Measurements from ENCODE around the gene RSPRY1. TPM values are rescaled to one million over a fixed set of nuclear protein-coding genes. Genes with fewer than 3 reads are reported as not detected.

The RSPRY1 gene
- total RNA-seq, 6 experiments from 2014 or later = 38.8 to 51.9 (median 47.7) TPM

DNA sequence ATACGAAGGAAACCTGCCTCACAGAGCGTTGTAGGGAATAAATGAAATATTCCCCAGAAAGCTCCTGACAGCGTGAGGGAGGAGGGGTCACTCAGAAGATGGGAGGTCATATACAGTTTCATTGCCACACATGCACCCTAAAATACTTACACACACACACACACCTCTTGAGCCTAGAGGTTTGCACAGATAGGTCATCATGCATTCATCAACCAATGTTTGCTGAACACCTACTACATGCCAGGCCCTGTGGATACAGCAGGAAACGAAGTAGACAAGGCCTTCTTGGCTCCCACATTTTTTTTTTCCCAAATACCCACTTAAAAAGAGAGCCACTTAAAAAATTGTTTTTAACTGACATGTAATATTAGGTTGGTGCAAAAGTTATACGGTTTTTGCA is 99.2 kb downstream of the RSPRY1 start:
- Mint-ChIP-seq H3K27me3 (ENCODE audit: insufficient read depth) (peaks cover 27% of the 10 kb centered on the region), H3K27ac (no peak overlapping the region), H3K9me3 (no peaks in the 10 kb centered on the region), H3K4me1 (ENCODE audit: low read depth) (peaks cover 5% of the 10 kb centered on the region), H3K36me3 (ENCODE audit: low read depth) (no peaks in the 10 kb centered on the region), H3K4me3 (no peak overlapping the region; the same call in 1 of the 2 replicates)
- TF ChIP-seq CTCF (IDR thresholded peaks at IDR 0.05) = no peak
- DNase-seq = no peak

DNA sequence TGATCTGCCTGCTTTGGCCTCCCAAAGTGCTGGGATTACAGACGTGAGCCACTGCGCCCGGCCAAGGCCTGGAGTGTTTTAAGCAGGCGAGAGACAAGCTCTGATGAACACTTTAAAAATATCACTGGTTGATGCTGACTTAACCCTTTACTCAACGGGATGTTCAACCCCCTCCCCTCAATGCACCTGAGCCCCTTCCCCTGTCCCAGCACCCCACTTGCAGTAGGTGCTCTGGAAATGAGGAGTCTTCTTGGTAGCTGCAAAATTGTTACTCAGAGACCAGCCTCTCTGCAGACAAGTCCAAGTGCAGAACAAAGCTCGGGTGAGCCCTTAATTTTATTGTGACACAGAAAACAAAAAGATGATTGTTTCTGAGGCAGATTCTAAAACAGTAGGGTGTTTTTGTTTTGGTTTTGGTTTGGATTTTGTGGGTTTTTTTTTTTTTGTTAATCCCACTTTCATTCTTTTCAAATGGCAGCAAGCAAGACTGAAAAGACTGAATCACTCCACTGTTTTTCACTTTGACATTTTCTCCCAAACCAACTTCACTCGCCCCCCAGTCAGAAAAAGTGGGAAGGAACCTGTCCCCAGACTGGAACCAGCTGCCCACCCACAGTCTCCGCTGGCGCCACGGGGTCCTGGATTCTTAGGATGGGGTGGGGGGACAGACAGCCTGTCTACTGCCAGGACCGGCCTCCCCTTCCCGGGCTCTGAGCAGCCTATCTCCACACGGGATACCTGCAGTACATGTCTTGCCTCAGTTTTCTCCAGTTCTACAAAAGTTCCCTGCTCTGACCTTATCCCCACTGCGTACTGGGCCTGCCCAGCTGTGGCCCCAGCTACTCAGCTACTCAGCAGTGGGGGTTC is 103.5 kb downstream of the RSPRY1 start:
- Mint-ChIP-seq H3K27me3 (ENCODE audit: insufficient read depth) (no peaks in the 10 kb centered on the region; the same call in none of the 2 replicates), H3K4me1 (ENCODE audit: low read depth) (no peaks in the 10 kb centered on the region), H3K27ac (no peak overlapping the region), H3K36me3 (ENCODE audit: low read depth) (no peaks in the 10 kb centered on the region), H3K9me3 (no peaks in the 10 kb centered on the region), H3K4me3 (no peak overlapping the region)
- TF ChIP-seq CTCF (IDR thresholded peaks at IDR 0.05) = no peak
- no peak for DNase-seq

Other genes with a start within 250 kb of the RSPRY1 start
- gene CETP, start 224.4 kb upstream of the RSPRY1 start, total RNA-seq (2021; fragmentation: NEBNext Ultra II Directional; extraction: Animal tissue kit (Norgen Biotek cat#: 25700)) = not detected
- gene NLRC5, start 196.8 kb upstream of the RSPRY1 start, total RNA-seq (2021; fragmentation: NEBNext Ultra II Directional; extraction: Animal tissue kit (Norgen Biotek cat#: 25700)) = 10 to 100 TPM; 18.2 to 26.2 (median 21.7) TPM
- 10 to 100 TPM; 13.0 to 29.6 (median 23.3) TPM for gene CPNE2, start 93.7 kb upstream of the RSPRY1 start, total RNA-seq (2021; fragmentation: NEBNext Ultra II Directional; extraction: Animal tissue kit (Norgen Biotek cat#: 25700))
- 10 to 100 TPM; 55.9 to 85.0 (median 76.5) TPM for gene PSME3IP1, start 290 bp upstream of the RSPRY1 start, total RNA-seq (2021; fragmentation: NEBNext Ultra II Directional; extraction: Animal tissue kit (Norgen Biotek cat#: 25700))
- 10 to 100 TPM; 70.3 to 80.0 (median 76.7) TPM for gene ARL2BP, start 58.9 kb downstream of the RSPRY1 start, total RNA-seq (2021; fragmentation: NEBNext Ultra II Directional; extraction: Animal tissue kit (Norgen Biotek cat#: 25700))
- not detected for gene PLLP, start 98.3 kb downstream of the RSPRY1 start, total RNA-seq (2021; fragmentation: NEBNext Ultra II Directional; extraction: Animal tissue kit (Norgen Biotek cat#: 25700))
- not detected for gene CCL22, start 172.5 kb downstream of the RSPRY1 start, total RNA-seq (2021; fragmentation: NEBNext Ultra II Directional; extraction: Animal tissue kit (Norgen Biotek cat#: 25700))
- not detected for gene CX3CL1, start 186.2 kb downstream of the RSPRY1 start, total RNA-seq (2021; fragmentation: NEBNext Ultra II Directional; extraction: Animal tissue kit (Norgen Biotek cat#: 25700))
- not detected for gene CCL17, start 218.4 kb downstream of the RSPRY1 start, total RNA-seq (2021; fragmentation: NEBNext Ultra II Directional; extraction: Animal tissue kit (Norgen Biotek cat#: 25700))

All from HFFc6 (cell line).